Activated CD4-positive, alpha-beta T cell treated with anti-CD3 and anti-CD28 coated beads, Interleukin-2, amount 10 ng/mL, durations not matched to agents 7 days and 5 days (primary cell): ENCODE results near the gene PPID. TPM values are rescaled to one million over a fixed set of nuclear protein-coding genes. Genes with fewer than 3 reads are reported as not detected.

Experiments
- total RNA-seq, 2 experiments: library from RNA; stranded (reverse); gene quantifications; one replicate each; pipeline ENCODE4 v1.2.3, GENCODE V29; 2021

Gene PPID
- total RNA-seq, 2 experiments from 2014 or later: 35.5 to 41.3 TPM

Other genes with a start within 250 kb of the PPID start
- gene RXFP1, start 201.5 kb downstream of the PPID start, total RNA-seq: not detected
- 10 to 100 TPM; 15.5 to 18.1 TPM for gene C4orf46, start 51.5 kb downstream of the PPID start, total RNA-seq
- 10 to 100 TPM; 18.9 to 27.1 TPM for gene ETFDH, start 51.1 kb downstream of the PPID start, total RNA-seq
- gene FNIP2, start 45.6 kb upstream of the PPID start, total RNA-seq: 10 to 100 TPM; 16.0 to 16.4 TPM